ENCODE measurements around the gene FAM168A.

- TF ChIP-seq, protein P1, sequence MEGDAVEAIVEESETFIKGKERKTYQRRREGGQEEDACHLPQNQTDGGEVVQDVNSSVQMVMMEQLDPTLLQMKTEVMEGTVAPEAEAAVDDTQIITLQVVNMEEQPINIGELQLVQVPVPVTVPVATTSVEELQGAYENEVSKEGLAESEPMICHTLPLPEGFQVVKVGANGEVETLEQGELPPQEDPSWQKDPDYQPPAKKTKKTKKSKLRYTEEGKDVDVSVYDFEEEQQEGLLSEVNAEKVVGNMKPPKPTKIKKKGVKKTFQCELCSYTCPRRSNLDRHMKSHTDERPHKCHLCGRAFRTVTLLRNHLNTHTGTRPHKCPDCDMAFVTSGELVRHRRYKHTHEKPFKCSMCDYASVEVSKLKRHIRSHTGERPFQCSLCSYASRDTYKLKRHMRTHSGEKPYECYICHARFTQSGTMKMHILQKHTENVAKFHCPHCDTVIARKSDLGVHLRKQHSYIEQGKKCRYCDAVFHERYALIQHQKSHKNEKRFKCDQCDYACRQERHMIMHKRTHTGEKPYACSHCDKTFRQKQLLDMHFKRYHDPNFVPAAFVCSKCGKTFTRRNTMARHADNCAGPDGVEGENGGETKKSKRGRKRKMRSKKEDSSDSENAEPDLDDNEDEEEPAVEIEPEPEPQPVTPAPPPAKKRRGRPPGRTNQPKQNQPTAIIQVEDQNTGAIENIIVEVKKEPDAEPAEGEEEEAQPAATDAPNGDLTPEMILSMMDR (IDR thresholded peaks at IDR 0.05): no peak
- no peak for TF ChIP-seq POLR2A (IDR thresholded peaks at IDR 0.05)
- no peak for TF ChIP-seq POLR2AphosphoS5 (IDR thresholded peaks at IDR 0.05)
- TF ChIP-seq EP300 (IDR thresholded peaks at IDR 0.05; ENCODE audit: low read depth): no peak
Measured at GRCh38 chr11:73414977-73415651, 182.8 kb downstream of the FAM168A start.
